ENCODE measurements around the gene CDH22.

The CDH22 gene

GRCh38 chr20:46169245-46170171, 138.8 kb downstream of the CDH22 start:
- DNase-seq (ENCODE audit: low spot score), result no peak

- DNase-seq (ENCODE audit: low spot score), result no peak
Measured at GRCh38 chr20:46168438-46168837, 139.9 kb downstream of the CDH22 start.

- DNase-seq (ENCODE audit: low spot score), result no peak
Measured at GRCh38 chr20:46167080-46167479, 141.2 kb downstream of the CDH22 start.

- DNase-seq (ENCODE audit: low spot score), result no peak
Measured at GRCh38 chr20:46164254-46164653, 144.0 kb downstream of the CDH22 start.

GRCh38 chr20:46161921-46162320, 146.4 kb downstream of the CDH22 start:
- DNase-seq (ENCODE audit: low spot score), result no peak

- no peak for DNase-seq (ENCODE audit: low spot score)
Measured at GRCh38 chr20:46160661-46161060, 147.6 kb downstream of the CDH22 start.

DNA sequence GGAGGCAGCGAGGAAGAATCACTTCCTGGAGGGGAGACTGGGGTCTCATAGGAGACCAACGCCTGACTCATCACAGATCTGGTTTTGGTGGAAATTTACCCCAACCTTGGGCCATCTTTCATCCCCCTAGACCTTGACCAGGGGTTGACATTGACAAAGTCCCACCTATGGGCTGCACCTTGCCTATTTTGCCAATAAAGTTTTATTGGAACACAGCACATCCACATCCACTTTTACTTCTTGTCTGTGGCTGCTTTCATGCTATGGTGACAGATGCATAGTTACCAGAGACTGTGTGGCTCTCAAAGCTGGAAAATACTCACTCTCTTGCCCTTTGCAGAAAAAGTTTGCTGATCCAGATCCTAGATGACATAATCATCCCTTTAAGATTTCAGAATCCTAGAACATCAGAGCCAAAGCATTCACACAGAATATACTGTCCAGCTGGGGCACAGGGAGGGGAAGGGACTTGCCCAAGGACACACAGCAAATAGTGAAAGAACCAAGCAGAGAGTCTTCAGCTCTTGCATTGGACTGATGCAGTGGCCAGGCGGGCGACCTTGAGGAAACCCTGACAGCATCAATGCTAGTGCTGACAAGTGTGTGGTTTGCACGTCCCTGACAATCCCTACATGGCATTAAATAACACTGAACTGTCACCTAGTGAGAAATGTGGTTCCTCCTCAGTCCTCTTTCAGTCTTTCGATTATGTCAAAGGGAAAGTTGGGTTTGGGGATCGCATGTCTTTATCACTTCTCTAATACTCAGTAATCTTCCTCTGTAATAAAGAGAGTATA, 149.0 kb downstream of the CDH22 start:
- no peak for DNase-seq (ENCODE audit: low spot score)

DNA sequence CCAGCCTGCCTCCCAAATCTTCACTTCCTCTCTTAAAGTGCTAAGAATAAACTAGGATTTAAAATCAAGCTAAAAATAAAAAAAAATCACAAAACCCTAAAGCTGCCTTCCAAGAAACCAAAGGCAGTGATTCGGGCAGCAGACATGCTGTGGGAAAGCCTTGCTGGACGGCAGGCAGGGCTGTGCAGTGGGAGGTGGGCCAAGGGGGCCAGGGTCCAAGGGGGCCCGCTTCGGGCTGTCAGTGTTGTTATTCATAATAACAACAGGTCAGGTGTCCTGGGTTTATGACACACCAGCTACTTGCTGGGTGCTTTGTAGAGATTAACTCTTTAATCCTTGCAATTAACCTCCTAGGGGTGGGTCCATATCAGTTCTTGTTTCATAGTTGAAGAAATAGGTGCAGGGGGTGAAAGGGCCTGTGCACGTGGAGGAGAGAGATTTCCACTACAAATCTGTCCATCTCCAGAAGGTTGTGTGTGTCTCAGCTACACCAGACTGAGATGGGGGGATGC, 149.8 kb downstream of the CDH22 start:
- DNase-seq (ENCODE audit: low spot score), result no peak

GRCh38 chr20:46157625-46158024, 150.7 kb downstream of the CDH22 start:
- no peak for DNase-seq (ENCODE audit: low spot score)

GRCh38 chr20:46157076-46157592, 151.2 kb downstream of the CDH22 start:
- no peak for DNase-seq (ENCODE audit: low spot score)

DNA sequence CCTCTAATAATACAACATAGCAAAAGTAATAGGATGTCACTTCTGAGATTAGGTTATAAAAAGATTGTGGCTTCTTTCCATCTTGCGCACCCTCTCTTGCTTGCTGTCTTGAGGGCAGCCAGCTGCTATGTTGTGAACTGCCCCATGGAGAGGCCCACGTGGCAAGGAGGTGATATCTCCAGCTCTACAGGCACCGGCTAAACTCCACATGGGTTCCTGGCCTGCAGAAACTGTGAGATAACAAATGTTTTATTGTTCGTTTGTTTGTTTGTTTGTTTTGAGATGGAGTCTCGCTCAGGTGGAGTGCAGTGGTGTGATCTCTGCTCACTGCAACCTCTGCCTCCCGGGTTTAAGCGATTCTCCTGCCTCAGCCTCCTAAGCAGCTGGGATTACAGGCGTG, 152.2 kb downstream of the CDH22 start:
- DNase-seq (ENCODE audit: low spot score), result no peak

- no peak for DNase-seq (ENCODE audit: low spot score)
Measured at GRCh38 chr20:46154796-46155195, 153.5 kb downstream of the CDH22 start.

GRCh38 chr20:46154305-46154704, 154.0 kb downstream of the CDH22 start:
- DNase-seq (ENCODE audit: low spot score), result no peak

DNA sequence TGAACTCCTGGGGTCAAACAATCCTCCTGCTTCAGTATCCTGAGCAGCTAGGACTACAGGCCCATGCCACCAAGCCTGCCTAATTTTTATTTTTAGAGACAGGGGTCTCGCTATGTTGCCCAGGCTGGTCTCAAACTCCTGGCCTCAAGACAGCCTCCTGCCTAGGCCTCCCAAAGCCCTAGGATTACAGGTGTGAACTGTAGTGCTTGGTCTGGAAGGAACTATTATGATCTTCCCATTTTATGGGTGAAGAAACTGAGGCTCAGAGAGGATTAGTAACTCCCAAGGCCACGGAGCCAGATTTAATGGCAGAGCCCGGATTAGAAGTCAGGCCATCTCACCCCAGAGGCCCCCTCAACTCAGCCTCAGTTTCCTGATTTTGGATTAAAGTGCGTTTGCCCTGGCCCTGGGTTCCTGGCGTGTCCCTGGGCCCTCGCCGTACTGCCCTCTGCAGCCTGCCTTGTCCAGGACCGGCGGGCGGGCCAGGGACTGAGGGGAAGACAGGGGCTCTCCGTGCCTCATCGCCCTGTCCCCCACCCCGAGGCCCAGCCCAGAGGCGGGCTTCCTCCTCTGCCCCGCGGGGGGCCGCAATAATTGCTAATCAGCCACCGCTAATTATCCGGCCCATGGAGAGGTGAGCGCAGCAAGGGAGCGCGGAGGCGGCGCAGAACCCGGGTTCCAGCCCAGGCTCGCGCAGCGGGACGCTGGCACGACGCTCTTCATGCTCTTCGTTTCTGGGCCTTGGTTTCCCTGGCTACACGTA, 155.3 kb downstream of the CDH22 start:
- DNase-seq (ENCODE audit: low spot score), result no peak

GRCh38 chr20:46151936-46152335, 156.4 kb downstream of the CDH22 start:
- DNase-seq (ENCODE audit: low spot score), result no peak

GRCh38 chr20:46150943-46151342, 157.4 kb downstream of the CDH22 start:
- no peak for DNase-seq (ENCODE audit: low spot score)

DNA sequence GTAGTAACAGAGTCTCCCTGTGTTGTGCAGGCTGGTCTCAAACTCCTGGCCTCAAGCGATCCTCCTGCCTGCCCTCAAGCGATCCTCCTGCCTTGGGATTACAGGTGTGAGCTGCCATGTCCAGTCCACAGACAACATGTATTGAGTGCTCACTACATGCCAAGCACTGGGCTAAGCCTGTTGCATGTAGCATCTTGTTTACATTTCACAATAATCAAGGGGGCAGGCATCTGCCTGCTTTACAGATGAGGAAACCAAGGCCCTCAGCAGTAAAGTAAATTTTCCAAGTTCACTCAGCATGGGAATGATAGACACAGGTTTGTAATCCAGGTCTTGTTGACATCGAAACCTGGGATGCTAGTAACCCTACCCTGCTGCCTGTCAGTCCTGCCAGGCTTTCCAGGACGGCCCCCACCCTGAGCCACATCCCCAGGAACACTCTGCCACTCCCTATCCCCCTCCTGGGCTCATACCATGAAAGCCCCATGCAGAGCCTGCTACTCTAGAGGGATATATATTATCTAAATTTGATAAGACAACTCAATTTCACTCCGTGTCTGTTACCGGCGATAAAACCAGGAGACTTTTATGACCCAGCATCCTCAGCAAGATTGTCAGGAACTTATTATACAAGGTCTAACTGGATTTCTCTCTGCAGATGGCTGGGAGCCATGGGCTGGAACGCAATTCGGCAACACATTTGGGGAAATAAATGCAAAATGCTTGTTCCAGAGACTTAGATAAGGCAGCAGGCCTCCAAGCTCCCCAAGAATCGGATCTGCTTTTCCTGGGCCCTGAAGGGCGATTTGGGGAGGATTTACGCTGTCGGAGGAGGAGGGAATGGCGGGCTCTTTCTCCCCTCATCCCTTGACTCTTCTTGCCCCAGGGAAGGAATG, 159.7 kb downstream of the CDH22 start:
- no peak for DNase-seq (ENCODE audit: low spot score)

- DNase-seq (ENCODE audit: low spot score), result no peak
Measured at GRCh38 chr20:46145713-46146112, 162.6 kb downstream of the CDH22 start.

DNA sequence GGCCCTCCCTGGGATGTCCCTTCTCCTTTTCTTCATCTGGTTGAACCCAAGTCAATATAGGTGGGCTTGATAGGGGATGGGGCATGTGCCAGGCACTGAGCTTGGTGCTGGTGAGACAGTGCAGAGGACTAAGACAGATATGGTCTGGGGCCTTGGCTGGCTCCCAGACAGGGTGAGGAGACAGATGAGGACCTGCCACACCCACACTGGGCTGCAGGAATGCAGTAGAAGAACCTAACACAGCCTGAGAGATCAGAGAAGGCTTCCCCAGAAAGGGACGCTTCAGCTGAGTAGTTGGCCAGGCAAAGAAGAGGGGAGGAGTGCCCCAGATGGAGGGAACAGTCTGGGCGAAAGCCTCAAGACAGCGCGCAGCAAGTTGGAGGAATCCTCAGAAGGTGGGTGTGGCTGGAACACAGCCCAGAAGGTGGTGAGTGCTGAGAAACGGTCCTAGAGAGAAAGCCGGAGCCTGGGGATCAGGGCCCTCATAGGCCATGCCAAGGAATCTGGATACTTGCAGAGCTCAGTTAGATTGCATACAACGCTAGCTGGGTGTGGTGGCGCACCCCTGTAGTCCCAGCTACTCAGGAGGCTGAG, 163.8 kb downstream of the CDH22 start:
- DNase-seq (ENCODE audit: low spot score), result no peak

GRCh38 chr20:46142124-46142523, 166.2 kb downstream of the CDH22 start:
- DNase-seq (ENCODE audit: low spot score), result no peak

All from left forelimb (tissue), 1 donor.